A673 (cell line): ENCODE results near the gene KCNIP1.

ENCODE experiments used
- EZH2 ChIP-seq: fragments of 200-600 bp; sonication (generic); IDR thresholded peaks from 2 replicates; pipeline ENCODE4 v1.6.1; 2017; ENCODE audit warnings: borderline replicate concordance, low read depth, mild to moderate bottlenecking, mixed read lengths, antibody characterized with exemption, low read length; ENCODE audit not compliant: poor library complexity, severe bottlenecking
- TF ChIP-seq, protein P1 (sequence below): fragments of 300-800, 200-600 bp; sonication (generic); conservative IDR thresholded peaks from 2 replicates; pipeline ENCODE4 v1.5.1; 2017; ENCODE audit warnings: low read depth, mild to moderate bottlenecking, antibody characterized with exemption, low read length, moderate library complexity, mixed read lengths

DNA sequence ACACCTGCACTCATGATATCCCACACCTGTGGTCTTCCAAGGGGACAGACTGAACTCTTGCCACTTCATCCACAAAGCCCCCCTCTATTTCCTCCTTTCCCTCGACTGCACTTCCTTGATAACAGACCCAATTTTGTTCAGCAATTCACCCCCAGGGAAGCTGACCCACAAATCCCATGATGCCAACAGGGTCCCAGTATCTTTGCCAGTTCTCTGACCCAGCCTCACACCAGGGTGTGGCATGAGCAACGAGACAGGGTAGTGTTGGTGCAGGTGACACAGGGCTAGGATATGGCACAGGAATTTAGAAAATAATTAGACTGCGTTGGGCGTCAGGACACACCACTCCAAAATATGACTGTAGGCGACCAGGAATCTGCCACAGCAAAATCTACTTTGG, 30.2 kb upstream of the KCNIP1 start:
- TF ChIP-seq, protein P1, sequence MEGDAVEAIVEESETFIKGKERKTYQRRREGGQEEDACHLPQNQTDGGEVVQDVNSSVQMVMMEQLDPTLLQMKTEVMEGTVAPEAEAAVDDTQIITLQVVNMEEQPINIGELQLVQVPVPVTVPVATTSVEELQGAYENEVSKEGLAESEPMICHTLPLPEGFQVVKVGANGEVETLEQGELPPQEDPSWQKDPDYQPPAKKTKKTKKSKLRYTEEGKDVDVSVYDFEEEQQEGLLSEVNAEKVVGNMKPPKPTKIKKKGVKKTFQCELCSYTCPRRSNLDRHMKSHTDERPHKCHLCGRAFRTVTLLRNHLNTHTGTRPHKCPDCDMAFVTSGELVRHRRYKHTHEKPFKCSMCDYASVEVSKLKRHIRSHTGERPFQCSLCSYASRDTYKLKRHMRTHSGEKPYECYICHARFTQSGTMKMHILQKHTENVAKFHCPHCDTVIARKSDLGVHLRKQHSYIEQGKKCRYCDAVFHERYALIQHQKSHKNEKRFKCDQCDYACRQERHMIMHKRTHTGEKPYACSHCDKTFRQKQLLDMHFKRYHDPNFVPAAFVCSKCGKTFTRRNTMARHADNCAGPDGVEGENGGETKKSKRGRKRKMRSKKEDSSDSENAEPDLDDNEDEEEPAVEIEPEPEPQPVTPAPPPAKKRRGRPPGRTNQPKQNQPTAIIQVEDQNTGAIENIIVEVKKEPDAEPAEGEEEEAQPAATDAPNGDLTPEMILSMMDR, result no peak
- TF ChIP-seq EZH2, result no peak
